CD4-positive, alpha-beta memory T cell (primary cell): ENCODE data around the gene ZNHIT3. TPM values are rescaled to one million over a fixed set of nuclear protein-coding genes. Genes with fewer than 3 reads are reported as not detected.

Experiments
- CTCF ChIA-PET: fragments of 350-600 bp; sonication (Branson Sonifier 250); formaldehyde crosslinking; loops from one replicate; lab custom pipeline; 2021; ENCODE audit warnings: inconsistent platforms; ENCODE audit not compliant: partially characterized antibody; lab: Charles Lee
- POLR2A ChIA-PET: fragments of 350-600 bp; sonication (Branson Sonifier 250); formaldehyde crosslinking; loops from one replicate; lab custom pipeline; 2021; ENCODE audit not compliant: partially characterized antibody; lab: Charles Lee
- DNase-seq, 5 donors: peaks; one replicate each; pipeline versions ENCODE4 v3.0.0 to v3.0.0-alpha.2; 2020 to 2022; ENCODE audit warnings: mixed read lengths in 1 of 5
- H3K27ac ChIP-seq: one replicate; pipeline ENCODE4 v1.7.0; 2013; ENCODE audit warnings: low read depth, low read length
- H3K27me3 ChIP-seq: 2 replicates; pipeline ENCODE4 v1.7.0; 2013; ENCODE audit warnings: mild to moderate bottlenecking, low read length, moderate library complexity; ENCODE audit not compliant: insufficient read depth
- H3K36me3 ChIP-seq: 2 replicates; pipeline ENCODE4 v1.7.0; 2013; ENCODE audit warnings: mild to moderate bottlenecking, low read length, moderate library complexity; ENCODE audit not compliant: insufficient read depth
- H3K4me1 ChIP-seq: 2 replicates; pipeline ENCODE4 v1.7.0; 2013; ENCODE audit warnings: mild to moderate bottlenecking, low read length, moderate library complexity; ENCODE audit not compliant: insufficient read depth
- H3K4me3 ChIP-seq, 2 donors: one replicate each; pipeline ENCODE4 v1.7.0; 2013; ENCODE audit warnings: low read length in 2 of 2, mild to moderate bottlenecking in 1 of 2
- H3K9me3 ChIP-seq, 2 donors: one replicate each; pipeline ENCODE4 v1.7.0; 2013; ENCODE audit warnings: low read length in 2 of 2, control low read depth in 1 of 2; ENCODE audit not compliant: control insufficient read depth in 1 of 2
- H3K27ac Mint-ChIP-seq, 7 donors: one replicate each; pipeline ENCODE4 v1.8.0; 2020 to 2021; ENCODE audit warnings: mixed read lengths in 7 of 7, mild to moderate bottlenecking in 6 of 7, inconsistent platforms in 3 of 7, moderate library complexity in 3 of 7
- H3K27me3 Mint-ChIP-seq, 2 donors: one replicate each; pipeline ENCODE4 v1.8.0; 2020 to 2021; ENCODE audit warnings: mixed read lengths in 2 of 2
- H3K36me3 Mint-ChIP-seq, 2 donors: one replicate each; pipeline ENCODE4 v1.8.0; 2020 to 2021; ENCODE audit warnings: mixed read lengths in 2 of 2, inconsistent platforms in 1 of 2, mild to moderate bottlenecking in 1 of 2
- H3K4me1 Mint-ChIP-seq, 4 donors: one replicate each; pipeline ENCODE4 v1.8.0; 2020 to 2021; ENCODE audit warnings: mixed read lengths in 4 of 4, mild to moderate bottlenecking in 1 of 4
- H3K4me3 Mint-ChIP-seq, 8 donors: one replicate each; pipeline ENCODE4 v1.8.0; 2020 to 2021; ENCODE audit warnings: mixed read lengths in 8 of 8, mild to moderate bottlenecking in 7 of 8, moderate library complexity in 6 of 8, inconsistent platforms in 3 of 8
- H3K9me3 Mint-ChIP-seq, 8 donors: one replicate each; pipeline ENCODE4 v1.8.0; 2020 to 2021; ENCODE audit warnings: mixed read lengths in 8 of 8, mild to moderate bottlenecking in 5 of 8, inconsistent platforms in 3 of 8, moderate library complexity in 1 of 8
- intact Hi-C: fragments of 100-400 bp; cut with micrococcal nuclease; formaldehyde crosslinking; loops from one replicate; pipeline ENCODE4 v1.15.1; 2023
- polyA plus RNA-seq, 2 donors: library from polyadenylated mRNA; unstranded; fragments of 300-500 nt; fragmentation: Illumina TruSeq; gene quantifications; one replicate each; pipeline ENCODE4 v1.2.3, GENCODE V29; 2021
- total RNA-seq, 2 experiments: library from RNA; stranded (reverse); gene quantifications; one replicate each; pipeline ENCODE4 v1.2.3, GENCODE V29; 2021

The ZNHIT3 gene
- total and polyA plus RNA-seq, 4 experiments from 2014 or later = 66.6 to 94.6 (median 78.0) TPM

DNA sequence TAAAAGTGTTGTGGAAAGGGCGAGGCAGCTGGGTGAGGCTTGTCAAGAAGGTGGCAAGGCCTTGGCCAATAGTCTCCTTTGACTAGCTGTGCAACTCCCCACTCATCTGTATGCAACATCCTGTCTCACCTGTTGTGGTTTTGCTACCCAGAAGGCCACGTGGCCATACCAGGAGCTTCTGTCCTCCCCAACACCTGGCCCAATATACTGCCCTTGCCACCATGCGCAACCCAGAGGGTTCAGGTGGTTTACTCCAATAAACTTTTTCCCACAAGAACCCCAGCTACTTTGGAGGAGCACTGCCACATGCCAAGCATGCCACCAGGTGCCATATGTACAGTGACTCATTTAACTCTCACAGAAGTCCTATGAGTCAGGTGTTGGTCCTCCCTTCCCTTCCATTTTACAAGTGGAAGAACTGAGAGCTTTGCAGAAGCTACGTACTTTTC is 38.0 kb downstream of the ZNHIT3 start:
- Mint-ChIP-seq H3K9me3 (no peaks in the 10 kb centered on the region), H3K4me3 (no peak overlapping the region), H3K27me3 (no peaks in the 10 kb centered on the region), H3K36me3 (peaks cover 38 to 57% of the 10 kb centered on the region in 2 donors), H3K4me1 (peaks cover 7 to 14% (median 11%) of the 10 kb centered on the region in 4 donors), H3K27ac (peak overlapping the region in 3 of 7 donors; percentile 9 to 63 (median 12))
- Histone ChIP-seq H3K9me3 (no peaks in the 10 kb centered on the region), H3K4me1 (peaks cover 7% of the 10 kb centered on the region), H3K27me3 (no peaks in the 10 kb centered on the region), H3K36me3 (peaks cover 32% of the 10 kb centered on the region), H3K27ac (no peak overlapping the region), H3K4me3 (no peak overlapping the region)
- intact Hi-C loops = no loop called here
- POLR2A ChIA-PET = interaction anchor here (1.5 kb wide), 1 partner anchor 11 kb away, joined by 6 read pairs; the partner anchor contains the start of gene PIGW
- no peak for DNase-seq
- CTCF ChIA-PET = interaction anchor here (1.0 kb wide), 1 partner anchor 9 kb away, joined by 3 read pairs; no protein-coding TSS in a partner anchor

DNA sequence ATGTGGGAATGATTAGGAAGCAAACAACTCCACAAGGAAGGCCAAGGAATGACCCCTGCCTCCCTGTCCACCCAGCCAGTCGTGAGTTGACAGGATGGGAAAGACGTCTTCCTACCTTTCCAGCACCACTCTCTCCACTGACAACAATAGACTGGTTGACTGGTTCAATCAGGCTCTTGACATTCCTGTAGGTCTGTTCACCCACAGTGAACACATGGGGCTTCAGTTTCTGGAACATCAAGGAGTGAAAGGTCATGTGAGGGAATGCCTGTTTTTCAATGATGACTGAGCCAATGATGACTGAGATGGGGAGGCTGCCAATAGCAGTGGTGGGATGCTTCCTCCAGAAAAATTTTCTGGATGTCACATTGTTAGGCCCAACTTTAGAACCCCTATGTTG is 38.6 kb downstream of the ZNHIT3 start:
- Mint-ChIP-seq H3K4me3 (no peak overlapping the region), H3K27ac (no peak overlapping the region), H3K27me3 (no peaks in the 10 kb centered on the region), H3K9me3 (no peaks in the 10 kb centered on the region), H3K36me3 (peaks cover 39 to 53% of the 10 kb centered on the region in 2 donors), H3K4me1 (peaks cover 7 to 14% (median 12%) of the 10 kb centered on the region in 4 donors)
- H3K4me1 ChIP-seq = peaks cover 7% of the 10 kb centered on the region
- ChIA-PET POLR2A (no interaction called here), CTCF (no interaction called here)
- DNase-seq = no peak
- intact Hi-C loops = no loop called here
- H3K27me3 ChIP-seq = no peaks in the 10 kb centered on the region
- no peaks in the 10 kb centered on the region for H3K9me3 ChIP-seq
- peaks cover 32% of the 10 kb centered on the region for H3K36me3 ChIP-seq
- no peak overlapping the region for H3K27ac ChIP-seq
- H3K4me3 ChIP-seq = no peak overlapping the region

GRCh38 chr17:36525888-36526287 is 39.4 kb downstream of the ZNHIT3 start:
- Histone ChIP-seq H3K9me3 (no peaks in the 10 kb centered on the region), H3K27me3 (no peaks in the 10 kb centered on the region), H3K27ac (no peak overlapping the region), H3K4me3 (no peak overlapping the region), H3K4me1 (peaks cover 7% of the 10 kb centered on the region), H3K36me3 (peaks cover 28% of the 10 kb centered on the region)
- intact Hi-C loops = no loop called here
- DNase-seq = no peak
- H3K9me3 Mint-ChIP-seq = no peaks in the 10 kb centered on the region
- peaks cover 33 to 47% of the 10 kb centered on the region in 2 donors for H3K36me3 Mint-ChIP-seq
- POLR2A ChIA-PET = no interaction called here
- H3K27ac Mint-ChIP-seq = peak overlapping the region in 1 of 7 donors; percentile 30
- no peaks in the 10 kb centered on the region for H3K27me3 Mint-ChIP-seq
- peaks cover 7 to 14% (median 12%) of the 10 kb centered on the region in 4 donors for H3K4me1 Mint-ChIP-seq
- CTCF ChIA-PET = no interaction called here
- H3K4me3 Mint-ChIP-seq = no peak overlapping the region

GRCh38 chr17:36527621-36528250 is 41.3 kb downstream of the ZNHIT3 start:
- peaks cover 30% of the 10 kb centered on the region for H3K36me3 ChIP-seq
- intact Hi-C loops = no loop called here
- CTCF ChIA-PET = interaction anchor here (1.0 kb wide), 1 partner anchor 10 kb away, joined by 3 read pairs; no protein-coding TSS in a partner anchor
- peaks cover 28 to 55% of the 10 kb centered on the region in 2 donors for H3K36me3 Mint-ChIP-seq
- no peaks in the 10 kb centered on the region for H3K9me3 Mint-ChIP-seq
- H3K27ac ChIP-seq = no peak overlapping the region
- no peak for DNase-seq
- H3K9me3 ChIP-seq = no peaks in the 10 kb centered on the region
- H3K27me3 Mint-ChIP-seq = no peaks in the 10 kb centered on the region
- POLR2A ChIA-PET = no interaction called here
- H3K4me3 ChIP-seq = no peak overlapping the region
- peaks cover 7 to 23% (median 15%) of the 10 kb centered on the region in 4 donors for H3K4me1 Mint-ChIP-seq
- H3K27ac Mint-ChIP-seq = no peak overlapping the region
- no peaks in the 10 kb centered on the region for H3K27me3 ChIP-seq
- H3K4me1 ChIP-seq = peaks cover 7% of the 10 kb centered on the region
- H3K4me3 Mint-ChIP-seq = no peak overlapping the region

GRCh38 chr17:36529121-36529520 is 42.6 kb downstream of the ZNHIT3 start:
- Mint-ChIP-seq H3K9me3 (no peaks in the 10 kb centered on the region), H3K27ac (peak overlapping the region in 2 of 7 donors; percentile 21 to 85), H3K4me1 (peaks cover 9 to 25% (median 20%) of the 10 kb centered on the region in 4 donors), H3K27me3 (no peaks in the 10 kb centered on the region), H3K4me3 (no peak overlapping the region), H3K36me3 (peaks cover 25 to 59% of the 10 kb centered on the region in 2 donors)
- H3K4me3 ChIP-seq = no peak overlapping the region
- peaks cover 9% of the 10 kb centered on the region for H3K4me1 ChIP-seq
- H3K9me3 ChIP-seq = no peaks in the 10 kb centered on the region
- DNase-seq = no peak
- POLR2A ChIA-PET = no interaction called here
- no peak overlapping the region for H3K27ac ChIP-seq
- CTCF ChIA-PET = no interaction called here
- H3K36me3 ChIP-seq = peaks cover 30% of the 10 kb centered on the region
- no peaks in the 10 kb centered on the region for H3K27me3 ChIP-seq
- intact Hi-C loops = no loop called here

DNA sequence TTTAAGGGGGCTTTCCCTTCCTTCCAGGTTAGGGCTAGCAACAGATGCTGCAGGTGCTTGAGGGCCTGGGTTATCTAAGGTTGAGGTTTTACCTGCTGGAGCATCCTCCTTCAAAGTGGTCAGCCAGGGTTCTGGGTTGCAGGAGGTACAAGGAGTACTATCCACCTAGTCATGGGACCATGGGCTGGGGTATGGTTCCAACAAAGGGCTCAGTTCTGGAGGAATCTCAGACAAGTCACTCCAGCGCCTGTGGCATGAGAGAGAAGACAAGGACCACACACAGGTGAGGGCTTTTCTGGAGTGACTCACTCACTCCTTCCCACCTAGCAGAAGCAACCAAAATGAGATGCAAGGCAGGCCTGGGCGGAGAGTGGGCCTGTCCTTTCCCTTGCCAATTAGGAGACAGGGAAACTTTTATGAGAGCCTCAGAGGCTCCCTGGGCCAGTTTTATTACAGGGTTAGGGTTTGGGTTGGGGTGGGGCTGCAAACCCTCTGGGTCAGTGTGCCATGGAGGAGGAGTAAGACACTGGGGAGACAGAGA is 46.0 kb downstream of the ZNHIT3 start:
- POLR2A ChIA-PET = no interaction called here
- H3K27ac Mint-ChIP-seq = peak overlapping the region in 4 of 7 donors; percentile 1 to 91 (median 75)
- no peaks in the 10 kb centered on the region for H3K27me3 ChIP-seq

More for the DNA sequence above, 46.0 kb downstream of the ZNHIT3 start:
- Histone ChIP-seq H3K9me3 (no peaks in the 10 kb centered on the region), H3K4me3 (no peak overlapping the region), H3K27ac (no peak overlapping the region), H3K36me3 (peaks cover 9% of the 10 kb centered on the region), H3K4me1 (peaks cover 12% of the 10 kb centered on the region)
- Mint-ChIP-seq H3K9me3 (peaks cover 0 to 2% (median 0%) of the 10 kb centered on the region in 8 donors), H3K36me3 (peaks cover 6 to 51% of the 10 kb centered on the region in 2 donors), H3K4me1 (peaks cover 9 to 33% (median 19%) of the 10 kb centered on the region in 4 donors), H3K27me3 (no peaks in the 10 kb centered on the region), H3K4me3 (peak overlapping the region in 3 of 8 donors; percentile 24 to 58 (median 48))
- no peak for DNase-seq
- intact Hi-C loops = loop anchor here (10.0 kb wide), 1 partner anchor 192 kb away; no protein-coding TSS in a partner anchor
- CTCF ChIA-PET = no interaction called here
